Measurements from ENCODE around the gene LARP4B.

LARP4B gene

GRCh38 chr10:822197-822596, 109.3 kb downstream of the LARP4B start:
- DNase-seq, result no peak

- no peak for DNase-seq
These were observed 110.2 kb downstream of the LARP4B start for GRCh38 chr10:821322-821721.

DNA sequence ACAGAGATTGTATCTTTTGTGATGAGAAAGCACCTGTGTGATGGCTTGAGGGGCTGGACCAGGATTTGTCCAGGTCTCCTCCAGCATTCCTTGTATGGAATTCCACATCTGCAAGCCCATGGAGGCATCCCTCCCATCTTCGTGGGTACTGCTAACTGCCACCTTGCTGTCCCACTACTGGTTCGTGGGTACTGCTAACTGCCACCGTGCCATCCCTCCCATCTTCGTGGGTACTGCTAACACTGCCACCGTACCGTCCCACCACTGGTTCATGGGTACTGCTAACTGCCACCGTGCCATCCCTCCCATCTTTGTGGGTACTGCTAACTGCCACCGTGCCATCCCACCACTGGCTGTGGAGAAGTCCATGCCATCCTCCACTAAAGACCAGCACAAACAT, 111.7 kb downstream of the LARP4B start:
- DNase-seq, result no peak

DNA sequence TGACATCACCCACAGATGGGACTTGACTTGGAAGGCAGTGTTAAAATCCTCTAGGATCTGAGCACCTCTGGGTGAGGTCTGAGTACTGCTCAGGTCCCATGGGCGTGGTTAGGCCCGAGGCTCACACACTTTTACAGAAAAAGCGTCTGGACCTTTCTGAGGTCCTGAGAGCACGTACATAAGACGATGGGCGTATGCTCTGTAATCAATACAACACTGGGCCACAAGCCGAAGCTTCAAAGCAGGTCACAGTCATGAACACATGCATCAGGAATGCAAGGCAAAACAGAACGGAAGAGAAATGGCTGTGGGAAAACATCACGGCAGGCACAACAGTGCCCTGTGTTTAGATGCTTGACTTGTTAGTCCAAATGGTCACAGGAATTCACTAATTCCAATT, 112.2 kb downstream of the LARP4B start:
- DNase-seq, result no peak

- DNase-seq, result no peak
These were observed 112.8 kb downstream of the LARP4B start for GRCh38 chr10:818526-819220.

- DNase-seq, result no peak
These were observed 113.5 kb downstream of the LARP4B start for GRCh38 chr10:818010-818409.

DNA sequence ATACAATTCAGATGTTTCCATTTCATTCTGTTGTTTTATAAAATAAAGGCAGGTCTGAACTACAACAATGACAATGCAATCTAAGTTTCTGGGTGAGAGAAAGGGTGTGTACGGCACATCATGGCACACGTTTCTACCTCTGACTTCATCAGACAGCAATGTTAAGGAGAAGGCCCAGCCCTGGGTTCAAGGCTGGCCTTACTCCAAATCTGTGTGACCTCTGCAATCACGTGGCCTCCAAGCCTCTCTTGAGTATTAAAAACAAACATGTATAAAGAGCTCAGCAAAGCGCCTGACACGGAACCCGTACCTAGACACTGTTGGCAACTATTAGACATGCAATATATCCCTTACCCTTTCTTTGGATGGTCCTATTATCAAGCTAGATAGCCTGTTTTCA, 114.1 kb downstream of the LARP4B start:
- DNase-seq, result no peak

DNA sequence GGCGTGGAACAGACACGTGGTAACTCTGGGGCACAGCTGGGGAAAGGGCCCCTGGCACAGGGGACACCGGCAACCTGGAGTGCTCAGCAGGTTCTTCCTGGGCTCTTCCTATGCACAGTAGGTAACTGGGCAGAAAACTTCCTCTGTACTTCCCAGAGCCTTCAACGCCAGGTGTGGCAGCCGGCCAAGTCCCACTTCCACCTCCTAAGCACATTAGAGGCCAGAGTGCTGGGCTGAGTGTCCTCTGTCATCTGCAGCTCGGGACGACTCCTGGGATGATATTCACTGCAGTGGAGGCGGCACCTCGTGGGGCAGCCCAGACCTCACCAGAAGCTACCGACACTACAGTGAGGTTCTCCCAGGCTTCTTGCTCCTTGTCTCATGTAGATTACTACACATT, 114.5 kb downstream of the LARP4B start:
- DNase-seq, result no peak

DNA sequence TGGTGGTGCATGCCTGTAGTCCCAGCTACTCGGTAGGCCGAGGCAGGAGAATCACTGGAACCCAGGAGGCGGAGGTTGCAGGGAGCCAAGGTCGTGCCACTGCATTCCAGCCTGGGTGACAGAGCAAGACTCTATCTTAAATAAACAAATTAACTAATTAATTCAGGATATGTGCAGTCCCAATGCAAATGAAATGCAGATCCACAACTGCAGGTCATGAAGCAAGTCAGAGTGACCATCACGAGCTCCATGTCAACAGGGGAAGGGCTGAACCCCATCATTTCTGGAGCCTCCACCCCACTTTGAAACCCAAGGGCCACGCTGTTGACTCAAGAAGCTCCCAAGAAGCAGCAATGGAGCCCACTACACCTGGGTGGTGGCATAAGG, 115.4 kb downstream of the LARP4B start:
- DNase-seq, result no peak

DNA sequence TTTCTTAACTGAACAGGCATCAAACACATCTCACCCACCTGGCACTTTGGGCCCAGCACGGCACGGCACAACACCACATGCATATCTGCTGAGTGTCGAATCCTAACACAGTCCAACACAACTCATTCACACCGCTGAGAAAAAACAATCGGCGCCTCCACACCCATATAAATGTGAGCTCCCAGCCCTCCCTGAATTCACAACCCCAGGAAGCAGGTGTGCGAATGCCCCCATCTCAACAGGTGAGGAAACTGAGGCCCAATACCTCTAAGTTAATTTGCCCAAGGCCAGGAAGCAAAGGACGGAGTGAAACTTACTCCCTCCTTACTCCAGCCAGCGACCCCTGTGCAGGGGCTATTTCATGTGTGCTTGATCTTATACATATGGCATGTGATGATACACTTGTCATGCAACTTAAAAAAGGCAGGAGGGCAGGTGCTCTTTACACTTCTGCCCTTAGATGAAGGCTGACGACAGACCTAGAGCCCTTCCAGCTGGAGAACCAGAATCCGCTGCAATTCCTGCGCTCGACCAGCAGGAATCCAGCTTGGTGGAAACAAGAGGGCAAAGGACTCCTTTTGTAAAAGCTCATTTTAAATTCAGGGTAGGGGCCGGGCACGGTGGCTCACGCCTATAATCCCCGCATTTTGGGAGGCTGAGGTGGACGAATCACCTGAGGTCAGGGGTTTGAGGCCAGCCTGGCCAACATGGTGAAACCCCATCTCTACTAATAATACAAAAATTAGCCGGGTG, 116.0 kb downstream of the LARP4B start:
- DNase-seq, result no peak

- DNase-seq, result no peak
These were observed 116.8 kb downstream of the LARP4B start for GRCh38 chr10:814536-815302.

DNA sequence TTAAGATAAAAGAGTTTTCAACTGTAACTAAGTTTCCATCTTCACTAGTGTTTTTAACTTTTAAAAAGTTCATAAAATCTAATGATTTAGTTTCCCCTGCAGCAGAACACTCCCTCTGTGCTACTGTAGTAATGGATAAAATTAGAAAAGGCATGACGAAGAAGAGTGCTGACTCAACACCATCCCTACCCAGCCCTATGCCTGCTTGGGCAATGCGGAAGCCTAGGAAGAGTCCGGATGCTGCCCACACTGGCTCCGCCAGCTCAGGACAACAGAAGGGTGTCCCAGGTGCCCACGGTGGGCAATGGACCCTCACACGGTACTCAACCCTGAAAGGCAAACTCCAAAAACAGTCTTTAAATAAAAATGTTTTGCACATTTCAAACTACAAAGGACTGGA, 118.2 kb downstream of the LARP4B start:
- no peak for DNase-seq

DNA sequence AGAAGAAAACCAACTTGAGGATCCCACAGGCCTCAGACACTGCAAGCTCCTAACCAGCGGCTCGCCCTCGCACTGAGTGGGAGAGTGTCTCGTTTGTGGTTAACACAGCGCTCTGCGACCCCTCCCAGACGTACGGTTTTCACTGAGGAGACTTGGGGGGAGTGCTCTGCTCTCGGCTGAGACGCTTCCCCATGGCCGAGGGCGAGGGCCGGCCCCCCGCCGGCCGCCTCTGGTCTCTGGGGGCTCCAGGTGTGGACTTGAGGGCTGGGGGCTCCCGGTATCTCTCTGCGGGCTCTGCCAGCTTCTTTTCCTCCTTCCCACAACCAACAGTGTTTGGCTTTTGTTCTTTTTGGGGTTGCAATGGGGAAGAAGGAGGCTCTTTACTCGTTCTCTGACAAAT, 118.7 kb downstream of the LARP4B start:
- no peak for DNase-seq

- DNase-seq, result no peak
These were observed 119.9 kb downstream of the LARP4B start for GRCh38 chr10:811379-812175.

- DNase-seq, result peak; percentile 27
These were observed 121.1 kb downstream of the LARP4B start for GRCh38 chr10:810351-810846.

DNA sequence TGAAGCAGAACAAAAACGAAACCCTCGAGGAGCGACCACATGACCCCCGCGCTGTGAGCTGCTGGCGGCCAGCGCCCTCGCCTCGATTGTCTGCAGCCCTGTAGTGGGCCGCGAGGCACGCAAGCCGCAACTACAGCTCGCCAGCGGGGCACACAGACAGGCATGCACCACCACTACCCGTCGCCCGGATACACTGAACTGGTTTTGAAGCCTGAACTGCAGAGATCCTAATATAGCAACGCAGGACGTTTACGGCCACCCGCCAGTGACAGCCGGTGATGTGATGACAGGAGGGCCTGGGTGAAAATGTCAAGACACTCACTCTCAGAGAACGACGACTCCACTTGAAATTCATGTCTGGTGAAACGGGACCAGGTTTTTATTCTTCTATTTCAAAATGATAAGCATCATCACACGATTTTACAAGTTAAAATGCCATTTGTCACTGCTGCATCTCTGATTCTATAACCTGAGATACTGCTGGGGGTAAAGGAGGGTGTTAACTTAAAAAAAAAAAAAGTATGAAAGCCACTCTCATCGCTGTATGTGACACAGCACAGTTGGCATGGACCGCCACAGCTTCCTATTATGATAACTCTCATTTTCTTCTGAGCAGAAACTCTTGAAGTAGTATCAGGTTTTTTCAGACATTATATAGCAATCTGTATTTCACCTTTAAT, 121.7 kb downstream of the LARP4B start:
- DNase-seq, result no peak

GRCh38 chr10:807958-808353, 123.5 kb downstream of the LARP4B start:
- DNase-seq, result no peak

DNA sequence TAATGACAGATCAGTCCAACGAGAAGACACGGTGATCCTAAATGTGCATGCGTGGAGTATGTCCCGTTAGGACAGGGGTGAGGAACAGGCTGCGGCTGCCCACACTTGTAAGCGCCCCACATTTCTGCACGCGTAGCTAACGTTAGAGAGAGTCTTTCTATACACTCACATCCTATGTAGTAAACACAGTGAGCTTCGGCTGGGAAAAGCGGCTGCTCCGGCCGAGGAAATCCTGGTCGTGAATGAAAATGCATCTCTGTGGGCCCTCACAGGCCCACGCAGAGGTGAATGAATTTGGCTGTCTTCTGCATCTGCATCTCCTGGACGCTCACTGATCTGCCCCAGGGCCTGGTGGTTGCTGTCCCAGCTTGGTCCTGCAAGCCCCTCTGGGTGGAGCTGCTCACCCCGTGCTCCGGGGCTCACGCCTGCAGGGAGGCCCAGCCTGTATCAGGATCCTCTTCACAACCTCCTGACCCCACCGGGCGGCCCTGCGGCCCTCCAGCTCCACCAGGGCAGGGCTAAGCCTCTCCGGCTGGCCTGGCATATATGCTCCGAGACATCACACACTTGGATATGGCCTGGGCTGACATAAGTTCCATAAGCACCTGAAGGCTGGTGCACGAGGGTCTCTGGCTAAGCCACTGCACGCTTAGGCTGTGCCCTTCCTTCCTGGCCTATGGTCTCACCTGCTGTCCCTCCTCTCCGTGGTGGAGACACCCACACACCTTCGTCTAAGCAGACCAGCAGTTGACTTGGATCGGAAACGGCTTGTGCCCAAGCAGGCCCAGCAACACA, 124.1 kb downstream of the LARP4B start:
- no peak for DNase-seq

DNA sequence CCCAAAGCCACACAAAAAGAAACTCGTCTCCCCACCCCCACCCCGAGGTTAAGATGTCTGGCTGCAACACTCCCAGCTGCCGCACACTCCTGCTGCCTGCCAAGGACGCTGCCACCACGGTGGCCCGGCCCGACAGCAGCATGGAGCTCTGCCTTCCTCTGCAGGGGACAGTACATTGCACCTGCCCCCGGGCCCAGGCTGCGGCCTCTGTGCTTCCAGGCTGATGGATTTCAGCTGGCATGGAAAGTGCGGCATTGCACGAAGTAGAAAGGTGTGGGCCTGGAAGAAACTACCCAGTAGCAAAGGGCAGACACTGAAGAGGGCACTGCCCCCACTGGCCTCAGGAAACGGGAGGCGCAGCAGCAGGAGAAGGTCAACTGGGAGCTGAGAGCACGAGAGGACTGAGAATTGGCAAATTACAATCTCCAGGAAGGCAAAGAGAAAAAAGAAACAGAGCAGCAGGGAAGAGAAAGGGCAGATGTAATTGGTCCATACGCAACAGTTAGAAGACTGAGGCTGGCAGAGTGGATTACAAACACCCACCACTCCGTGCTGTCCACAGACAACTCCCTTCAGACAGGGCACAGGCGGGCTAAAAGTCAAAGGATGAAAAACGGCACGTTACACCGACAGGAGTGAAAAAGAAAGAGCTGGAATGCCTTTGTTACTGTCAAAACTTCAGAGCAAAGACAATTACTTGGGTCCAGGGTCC, 124.9 kb downstream of the LARP4B start:
- no peak for DNase-seq

- DNase-seq, result no peak
These were observed 125.7 kb downstream of the LARP4B start for GRCh38 chr10:805620-806305.
